Stimulated activated naive CD8-positive, alpha-beta T cell treated with anti-CD3 and anti-CD28 coated beads, Interleukin-15, amount 100 ng/mL, for 72 hours (primary cell): ENCODE data around the gene ROBO1.

Experiments used
- ATAC-seq: fragments of 150-1000 bp; cut with Tn5 transposase; 2 replicates; pipeline ENCODE4 v1.10.0; 2021; ENCODE audit warnings: mild to moderate bottlenecking, moderate library complexity
- DNase-seq, 2 donors: peaks; one replicate each; pipeline ENCODE4 v3.0.0; 2021 to 2022
- H3K27ac Mint-ChIP-seq, 2 donors: one replicate each; pipeline ENCODE4 v1.8.0; 2022; ENCODE audit warnings: mild to moderate bottlenecking in 2 of 2, mixed read lengths in 2 of 2, moderate library complexity in 2 of 2
- H3K27me3 Mint-ChIP-seq: one replicate; pipeline ENCODE4 v1.8.0; 2022; ENCODE audit warnings: mixed read lengths
- H3K4me1 Mint-ChIP-seq: one replicate; pipeline ENCODE4 v1.8.0; 2022; ENCODE audit warnings: mild to moderate bottlenecking, mixed read lengths
- H3K4me3 Mint-ChIP-seq, 2 donors: one replicate each; pipeline ENCODE4 v1.8.0; 2022; ENCODE audit warnings: mild to moderate bottlenecking in 2 of 2, mixed read lengths in 2 of 2, moderate library complexity in 1 of 2
- H3K9me3 Mint-ChIP-seq, 2 donors: one replicate each; pipeline ENCODE4 v1.8.0; 2022; ENCODE audit warnings: mixed read lengths in 2 of 2

ROBO1 gene

DNA sequence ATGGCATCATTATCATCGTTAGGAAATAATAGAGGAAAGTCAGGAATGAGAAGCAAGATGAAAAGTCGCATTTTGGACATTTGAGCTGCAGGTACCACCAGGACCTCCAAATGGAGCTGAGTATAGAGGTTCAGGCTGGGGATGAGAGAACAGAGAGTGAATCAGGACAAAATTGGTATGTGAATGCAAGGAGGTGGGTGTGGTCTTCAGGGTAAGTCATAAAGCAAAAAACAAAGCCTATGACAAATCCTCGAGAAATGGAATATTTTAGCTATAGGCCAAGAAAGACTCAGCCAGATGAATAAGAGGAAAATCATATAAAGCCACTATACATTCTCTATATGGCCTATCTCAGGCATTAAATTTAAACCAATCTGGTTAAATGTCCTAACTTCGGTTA is 841.3 kb downstream of the ROBO1 start:
- Mint-ChIP-seq H3K27me3 (no peaks in the 10 kb centered on the region), H3K4me1 (no peaks in the 10 kb centered on the region), H3K9me3 (peaks cover 7 to 8% of the 10 kb centered on the region in 2 donors), H3K4me3 (no peak overlapping the region), H3K27ac (no peak overlapping the region)
- DNase-seq (no peak), ATAC-seq (no peak)

DNA sequence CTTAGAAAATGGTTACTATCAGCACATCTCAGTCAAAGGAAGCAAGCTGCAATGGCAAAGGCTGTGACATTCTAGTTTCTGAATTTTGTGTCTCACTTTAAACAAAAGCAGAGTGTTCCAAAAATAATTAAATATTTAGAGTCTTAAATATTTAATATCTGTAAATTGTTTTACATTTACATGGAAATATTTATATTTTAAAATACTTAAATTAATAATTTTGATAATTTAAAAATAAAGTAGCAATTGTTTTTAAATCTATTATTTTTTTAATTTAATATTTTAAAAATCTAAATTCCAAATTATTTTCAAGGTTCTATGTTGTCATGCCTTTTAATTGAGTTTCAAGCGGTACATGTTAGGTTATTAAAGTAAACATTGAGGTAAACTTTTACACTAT is 843.1 kb downstream of the ROBO1 start:
- no peaks in the 10 kb centered on the region for H3K4me1 Mint-ChIP-seq
- DNase-seq: no peak
- H3K27ac Mint-ChIP-seq: no peak overlapping the region
- no peak for ATAC-seq
- H3K4me3 Mint-ChIP-seq: no peak overlapping the region
- peaks cover 7 to 8% of the 10 kb centered on the region in 2 donors for H3K9me3 Mint-ChIP-seq
- H3K27me3 Mint-ChIP-seq: no peaks in the 10 kb centered on the region

DNA sequence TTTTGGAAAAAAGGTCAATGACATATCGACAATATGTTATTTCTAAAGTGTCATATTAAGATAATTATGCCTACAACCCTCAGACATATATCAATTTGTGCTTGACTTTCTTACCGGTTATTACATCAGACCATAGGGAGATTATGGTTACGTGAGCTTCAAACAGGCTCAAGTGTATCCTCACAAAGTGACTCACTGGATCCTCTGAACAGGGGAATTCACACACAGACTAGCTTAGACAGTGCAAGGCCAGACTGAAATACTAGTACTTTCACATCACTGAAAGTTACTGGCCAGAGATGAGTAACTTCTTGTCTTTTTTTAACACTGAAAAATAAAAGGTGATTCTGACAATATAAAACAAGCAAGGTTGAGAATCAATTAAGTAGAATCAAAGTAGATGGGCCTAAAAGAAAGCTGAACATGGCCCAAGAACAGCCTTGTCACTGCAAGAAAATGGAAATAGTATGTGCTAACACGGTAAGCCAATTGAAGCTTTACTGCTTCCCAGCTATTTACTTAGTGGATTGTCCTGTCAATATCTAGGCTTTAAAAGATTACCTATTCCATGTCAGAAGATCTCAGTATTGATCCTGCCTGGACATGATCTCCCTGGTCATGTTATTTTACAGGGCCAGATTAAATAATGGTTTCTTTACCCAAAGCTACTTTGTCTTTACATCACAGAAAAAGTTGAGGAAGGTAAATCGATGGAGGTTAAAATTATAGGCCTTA is 848.6 kb downstream of the ROBO1 start:
- Mint-ChIP-seq H3K4me1 (peaks cover 6% of the 10 kb centered on the region), H3K27me3 (no peaks in the 10 kb centered on the region), H3K9me3 (no peaks in the 10 kb centered on the region), H3K27ac (peak overlapping the region; percentile 87 to 94), H3K4me3 (peak overlapping the region in 1 of 2 donors; percentile 8)
- peak; percentile 99 for ATAC-seq
- DNase-seq: peak; percentile 5 to 9

DNA sequence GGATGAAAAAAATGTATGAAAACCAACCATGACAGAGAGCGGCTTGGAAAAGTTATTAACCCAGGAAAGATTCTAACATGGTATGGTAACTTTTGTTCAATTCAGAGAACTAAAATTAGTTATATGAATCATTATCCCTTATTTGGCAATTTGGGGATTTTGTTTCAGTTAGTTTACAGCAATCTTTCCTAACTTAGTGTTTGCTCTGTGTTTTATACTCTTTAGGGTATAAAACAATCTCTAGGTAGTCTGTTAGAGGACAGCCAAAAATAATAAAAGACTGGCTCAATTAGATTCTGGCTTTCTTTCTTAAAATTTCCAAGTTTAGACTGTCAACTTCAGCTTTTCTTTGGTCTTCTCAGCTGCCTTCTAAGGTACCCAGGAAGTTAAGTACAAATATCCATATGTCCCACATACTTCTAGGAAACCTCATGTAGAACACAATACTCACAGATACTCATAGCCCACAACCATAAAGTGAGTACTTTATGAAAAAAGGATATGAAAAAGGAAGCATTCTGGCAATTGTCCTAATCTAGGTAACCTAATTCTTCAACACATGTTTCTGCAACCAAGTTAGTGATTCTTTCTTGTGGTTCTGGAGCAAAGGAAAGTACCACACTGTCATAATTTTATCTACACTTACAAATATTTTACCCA is 849.3 kb downstream of the ROBO1 start:
- Mint-ChIP-seq H3K4me1 (peaks cover 6% of the 10 kb centered on the region), H3K9me3 (no peaks in the 10 kb centered on the region), H3K27ac (peak overlapping the region; percentile 87 to 94), H3K27me3 (no peaks in the 10 kb centered on the region), H3K4me3 (peak overlapping the region in 1 of 2 donors; percentile 8)
- DNase-seq: no peak
- ATAC-seq: peak; percentile 61

DNA sequence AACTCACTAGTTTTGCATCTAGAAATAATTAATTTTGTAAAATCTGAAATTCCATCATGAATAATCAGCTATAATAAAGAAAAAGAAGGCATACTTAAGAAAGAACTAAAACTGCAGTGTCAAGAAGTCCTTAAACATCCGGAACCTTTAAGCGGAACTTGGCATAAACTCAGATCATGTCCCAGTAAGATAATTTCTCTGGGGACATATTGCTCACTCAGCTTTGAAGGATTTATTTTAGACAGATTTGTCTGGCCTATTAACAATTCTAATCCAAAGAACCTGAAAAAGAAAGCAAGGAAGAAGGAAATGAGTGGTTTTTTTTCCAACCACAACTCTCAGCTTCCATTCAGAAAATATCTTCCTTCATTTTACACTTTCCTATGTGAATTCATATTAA is 850.3 kb downstream of the ROBO1 start:
- Mint-ChIP-seq H3K4me1 (peaks cover 6% of the 10 kb centered on the region), H3K27ac (no peak overlapping the region), H3K9me3 (no peaks in the 10 kb centered on the region), H3K4me3 (no peak overlapping the region), H3K27me3 (no peaks in the 10 kb centered on the region)
- DNase-seq (no peak), ATAC-seq (no peak)

DNA sequence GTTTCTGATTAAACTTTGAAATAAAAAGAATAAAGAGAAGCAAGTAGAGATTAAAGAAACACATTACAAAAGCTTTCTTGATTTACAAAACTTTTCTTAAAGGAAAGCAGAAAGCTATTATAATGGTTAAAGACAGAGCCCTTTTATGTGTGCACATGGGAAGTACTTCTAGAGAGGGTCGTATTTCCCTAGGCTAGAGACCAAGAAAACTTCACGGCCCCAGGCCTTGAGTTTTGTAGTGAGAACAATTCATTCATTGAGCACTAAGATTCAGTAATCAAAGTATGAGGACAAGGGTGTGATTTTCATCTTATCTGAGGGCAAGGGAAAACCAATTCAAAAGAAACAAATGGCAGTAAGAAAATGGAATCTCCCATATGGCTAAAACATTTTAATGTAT is 854.1 kb downstream of the ROBO1 start:
- no peak for ATAC-seq
- H3K27ac Mint-ChIP-seq: no peak overlapping the region
- no peaks in the 10 kb centered on the region for H3K27me3 Mint-ChIP-seq
- H3K9me3 Mint-ChIP-seq: no peaks in the 10 kb centered on the region
- DNase-seq: no peak
- H3K4me3 Mint-ChIP-seq: no peak overlapping the region
- no peaks in the 10 kb centered on the region for H3K4me1 Mint-ChIP-seq

DNA sequence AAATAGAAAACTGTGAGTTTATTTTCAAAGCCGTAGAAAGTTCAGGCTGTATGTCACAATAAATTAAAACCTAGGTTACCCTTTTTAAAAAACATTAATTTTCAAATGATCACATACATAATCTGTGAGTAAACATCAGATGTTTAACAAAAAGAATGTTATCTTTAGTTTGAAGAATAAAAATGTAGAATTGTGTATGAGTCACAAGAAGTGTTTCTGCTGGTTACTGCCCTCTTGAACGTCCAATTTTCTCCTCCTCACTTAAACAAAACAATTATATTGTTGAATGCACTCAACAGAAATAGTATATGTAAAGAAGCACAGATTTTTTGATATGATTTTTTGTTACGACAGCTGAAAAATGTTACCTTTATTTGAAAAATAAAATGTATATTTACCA is 855.1 kb downstream of the ROBO1 start:
- ATAC-seq: no peak
- DNase-seq: no peak

DNA sequence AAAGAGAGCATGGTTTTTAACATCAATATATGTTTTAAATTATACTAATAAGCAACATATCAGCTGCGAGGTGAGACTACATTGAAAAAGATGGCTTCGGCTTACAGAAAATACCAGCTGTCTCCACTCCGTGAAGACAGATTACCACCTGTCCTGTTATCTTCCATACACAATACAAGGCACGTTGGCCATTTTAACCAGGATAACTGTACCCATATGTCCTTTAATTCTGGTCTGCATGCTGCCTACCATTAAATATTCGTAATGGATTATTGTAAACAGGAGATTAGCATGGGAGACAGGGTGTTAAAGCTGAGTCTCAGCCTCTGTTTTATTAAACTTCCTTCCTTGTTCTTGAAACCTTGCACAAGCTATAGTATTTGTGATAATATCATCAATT is 855.5 kb downstream of the ROBO1 start:
- ATAC-seq (no peak), DNase-seq (no peak)
- Mint-ChIP-seq H3K27me3 (no peaks in the 10 kb centered on the region), H3K4me1 (peaks cover 1% of the 10 kb centered on the region), H3K9me3 (no peaks in the 10 kb centered on the region), H3K27ac (no peak overlapping the region), H3K4me3 (no peak overlapping the region)

More for the DNA sequence above, 855.1 kb downstream of the ROBO1 start:
- Mint-ChIP-seq H3K4me3 (no peak overlapping the region), H3K27me3 (no peaks in the 10 kb centered on the region), H3K4me1 (no peaks in the 10 kb centered on the region), H3K9me3 (no peaks in the 10 kb centered on the region), H3K27ac (no peak overlapping the region)

DNA sequence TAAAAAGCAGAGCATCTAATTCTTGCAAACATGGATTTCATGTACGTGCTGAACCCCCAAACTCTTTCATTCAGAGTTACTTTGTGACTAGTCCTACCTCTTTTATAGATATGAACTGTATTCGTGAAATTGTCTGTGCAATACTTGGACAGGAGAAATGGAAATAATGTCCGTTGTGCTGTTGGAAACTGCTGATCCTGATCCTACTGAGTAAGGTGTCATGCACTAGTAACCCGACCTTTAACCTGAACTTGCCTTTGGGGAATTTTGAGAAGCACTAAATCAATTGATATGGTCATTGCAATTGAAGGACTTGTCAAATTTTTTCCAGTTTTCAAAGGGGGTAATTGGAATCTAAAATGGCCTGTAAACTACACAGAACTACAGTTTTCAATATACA is 856.4 kb downstream of the ROBO1 start:
- H3K27ac Mint-ChIP-seq: no peak overlapping the region
- ATAC-seq: no peak
- no peak overlapping the region for H3K4me3 Mint-ChIP-seq
- H3K27me3 Mint-ChIP-seq: no peaks in the 10 kb centered on the region
- DNase-seq: no peak
- peaks cover 6% of the 10 kb centered on the region for H3K4me1 Mint-ChIP-seq
- no peaks in the 10 kb centered on the region for H3K9me3 Mint-ChIP-seq

DNA sequence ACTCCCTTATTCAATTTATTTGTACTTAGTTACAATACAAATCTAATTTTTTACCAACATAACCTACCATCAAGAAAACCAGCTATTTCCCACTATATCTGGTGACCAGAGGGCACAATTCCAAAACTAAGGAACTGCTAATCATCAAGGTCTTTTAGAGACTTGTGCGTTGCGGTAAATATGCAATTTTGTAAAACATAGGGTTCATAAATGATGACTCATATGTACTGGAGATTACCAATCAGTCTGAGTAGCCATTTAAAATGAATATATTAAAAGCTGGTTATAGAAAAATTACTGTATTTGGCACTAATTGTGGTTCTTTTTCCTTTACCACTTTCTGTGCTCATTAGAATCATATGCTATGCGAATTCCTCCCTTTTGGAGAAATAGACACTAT is 859.6 kb downstream of the ROBO1 start:
- Mint-ChIP-seq H3K9me3 (no peaks in the 10 kb centered on the region), H3K4me3 (no peak overlapping the region), H3K27ac (no peak overlapping the region), H3K27me3 (no peaks in the 10 kb centered on the region), H3K4me1 (peaks cover 6% of the 10 kb centered on the region)
- DNase-seq: no peak
- ATAC-seq: no peak

DNA sequence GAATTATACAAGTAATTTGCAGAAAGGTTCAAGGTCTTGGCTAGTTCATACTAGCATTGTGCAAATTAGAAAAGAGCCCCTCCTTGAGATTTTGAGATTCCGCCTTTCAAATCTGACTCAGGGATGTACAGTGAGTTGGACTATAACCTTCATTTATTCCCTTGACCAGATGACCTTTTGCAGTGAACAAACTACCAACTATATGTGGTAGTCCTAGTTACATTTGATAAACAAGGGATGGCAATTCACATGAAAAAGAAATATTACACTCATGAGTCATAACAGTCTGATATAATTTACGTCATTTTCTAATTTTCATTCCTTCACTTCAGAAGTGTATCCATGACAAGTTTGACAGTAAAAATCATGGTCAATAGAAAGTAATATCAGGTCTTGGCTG is 860.4 kb downstream of the ROBO1 start:
- H3K4me3 Mint-ChIP-seq: no peak overlapping the region
- no peak for ATAC-seq
- peaks cover 6% of the 10 kb centered on the region for H3K4me1 Mint-ChIP-seq
- no peaks in the 10 kb centered on the region for H3K27me3 Mint-ChIP-seq
- no peak for DNase-seq
- no peak overlapping the region for H3K27ac Mint-ChIP-seq
- H3K9me3 Mint-ChIP-seq: no peaks in the 10 kb centered on the region

DNA sequence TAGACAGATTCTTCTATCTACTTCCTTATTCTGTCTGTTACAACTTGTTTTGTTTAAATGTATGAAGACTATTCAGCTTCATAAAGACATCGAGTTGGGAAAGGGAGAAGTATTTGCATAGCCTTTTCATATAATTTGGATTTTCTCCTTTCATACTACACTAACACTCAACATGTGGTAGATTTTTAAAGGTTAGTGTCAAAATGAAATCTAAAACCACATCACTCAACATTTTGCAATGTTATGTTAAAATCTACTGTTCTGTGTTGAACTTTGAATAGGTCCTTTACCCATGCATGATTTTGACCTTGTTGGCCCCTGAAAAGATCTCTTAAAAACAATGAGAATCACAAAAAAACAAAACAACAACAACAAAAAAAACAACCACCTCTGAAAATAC is 860.9 kb downstream of the ROBO1 start:
- Mint-ChIP-seq H3K4me1 (peaks cover 6% of the 10 kb centered on the region), H3K4me3 (no peak overlapping the region), H3K27me3 (no peaks in the 10 kb centered on the region), H3K9me3 (no peaks in the 10 kb centered on the region), H3K27ac (no peak overlapping the region)
- ATAC-seq (no peak), DNase-seq (no peak)

DNA sequence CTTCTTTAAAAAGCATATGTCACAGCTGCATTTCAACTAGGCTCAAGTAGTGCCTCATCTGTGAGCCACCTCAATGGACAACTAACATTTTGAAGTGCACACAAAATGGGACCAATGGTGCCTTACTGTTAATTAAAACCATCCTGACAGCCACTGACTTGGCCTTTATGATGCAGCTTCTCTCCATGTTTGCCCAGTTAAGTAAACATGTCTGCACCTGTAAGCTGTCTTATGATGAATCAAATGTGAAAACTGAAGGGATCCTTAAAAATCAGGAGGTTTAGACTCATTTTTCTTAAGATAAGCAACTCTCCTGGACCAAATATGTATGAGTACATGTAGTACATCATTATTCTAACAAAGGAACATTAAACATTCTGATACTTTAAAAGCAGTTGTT is 861.6 kb downstream of the ROBO1 start:
- no peak for DNase-seq
- Mint-ChIP-seq H3K4me1 (peaks cover 6% of the 10 kb centered on the region), H3K27ac (no peak overlapping the region), H3K9me3 (no peaks in the 10 kb centered on the region), H3K4me3 (no peak overlapping the region), H3K27me3 (no peaks in the 10 kb centered on the region)
- no peak for ATAC-seq

DNA sequence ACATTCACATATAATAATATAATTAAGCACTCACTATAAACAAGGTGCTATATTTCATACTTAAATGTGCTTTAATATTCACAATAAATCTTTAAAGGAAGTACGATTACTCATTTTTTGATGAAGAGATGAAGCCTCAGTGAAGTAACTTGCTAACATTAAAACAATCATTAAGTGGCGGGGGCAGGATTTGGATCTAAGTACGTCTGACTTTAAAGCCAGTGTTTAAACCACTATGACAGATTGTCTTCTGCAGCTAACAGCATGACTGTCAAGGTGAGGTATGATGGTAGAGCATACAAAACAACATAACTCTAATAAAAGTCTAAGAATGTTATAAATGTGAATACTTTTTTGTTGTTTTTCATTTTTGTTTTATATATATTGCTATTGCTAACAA is 862.1 kb downstream of the ROBO1 start:
- Mint-ChIP-seq H3K9me3 (no peaks in the 10 kb centered on the region), H3K4me3 (no peak overlapping the region), H3K27ac (no peak overlapping the region), H3K4me1 (peaks cover 6% of the 10 kb centered on the region), H3K27me3 (no peaks in the 10 kb centered on the region)
- ATAC-seq (no peak), DNase-seq (no peak)

DNA sequence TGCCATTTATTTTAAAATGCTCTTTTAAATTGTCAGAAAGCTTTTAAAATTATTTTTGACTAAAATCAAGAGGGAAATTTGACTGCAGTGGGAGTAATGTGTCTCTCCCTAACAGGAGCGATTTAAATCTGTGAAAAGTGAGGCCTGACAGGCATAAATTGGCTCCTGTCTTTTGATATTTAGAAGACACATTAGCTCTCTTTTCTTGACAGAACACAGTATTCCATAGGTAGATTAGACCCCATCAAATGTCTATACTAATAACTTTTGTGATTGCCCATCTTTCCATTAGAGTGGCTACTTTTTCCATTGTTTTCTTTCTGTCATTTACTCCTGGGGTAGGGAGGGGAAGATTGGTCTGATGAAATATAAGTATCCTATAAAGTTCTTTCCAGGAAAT is 866.3 kb downstream of the ROBO1 start:
- Mint-ChIP-seq H3K4me3 (no peak overlapping the region), H3K27me3 (no peaks in the 10 kb centered on the region), H3K9me3 (peaks cover 0 to 6% of the 10 kb centered on the region in 2 donors), H3K27ac (no peak overlapping the region), H3K4me1 (no peaks in the 10 kb centered on the region)
- no peak for ATAC-seq
- no peak for DNase-seq

DNA sequence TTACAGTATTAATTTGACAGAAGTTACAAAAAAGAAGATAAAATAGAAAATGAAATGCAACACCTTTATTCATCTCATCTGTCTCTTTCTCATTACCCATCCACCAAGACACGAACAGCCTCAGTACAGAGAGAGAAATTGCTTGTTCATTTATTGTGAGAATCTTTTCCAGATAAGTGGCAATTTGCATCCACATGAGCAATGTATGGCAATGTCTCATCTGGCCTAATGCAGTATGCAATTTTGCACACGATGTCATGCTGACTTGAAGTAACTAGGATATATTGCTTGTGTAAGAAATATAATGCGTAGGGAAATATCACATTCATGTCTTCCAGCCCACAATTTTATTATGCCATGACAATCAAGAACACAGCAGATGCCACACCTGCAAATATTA is 866.9 kb downstream of the ROBO1 start:
- Mint-ChIP-seq H3K4me3 (no peak overlapping the region), H3K4me1 (no peaks in the 10 kb centered on the region)

DNA sequence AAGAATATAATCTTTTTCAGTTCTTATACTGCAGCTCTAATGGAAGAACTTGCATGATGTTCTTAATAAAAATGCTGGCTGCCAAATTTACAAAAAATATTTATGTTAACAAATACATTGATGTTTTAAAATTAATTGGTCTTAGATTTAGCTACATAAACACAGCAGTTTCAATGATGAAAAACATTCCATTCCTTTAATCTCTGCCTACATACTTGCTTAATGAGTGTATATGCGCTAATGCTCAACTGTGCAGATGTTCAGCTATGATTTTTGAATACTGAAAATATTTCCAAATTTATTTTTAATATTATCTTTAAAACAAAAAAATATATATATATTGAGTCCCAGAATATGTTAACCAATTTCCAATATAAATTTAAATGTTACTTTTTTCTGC is 867.4 kb downstream of the ROBO1 start:
- H3K4me3 Mint-ChIP-seq: no peak overlapping the region
- H3K27me3 Mint-ChIP-seq: no peaks in the 10 kb centered on the region
- DNase-seq (no peak), ATAC-seq (no peak)
- no peaks in the 10 kb centered on the region for H3K4me1 Mint-ChIP-seq
- H3K27ac Mint-ChIP-seq: no peak overlapping the region
- H3K9me3 Mint-ChIP-seq: peaks cover 0 to 12% of the 10 kb centered on the region in 2 donors

More for the DNA sequence above, 866.9 kb downstream of the ROBO1 start:
- Mint-ChIP-seq H3K27ac (no peak overlapping the region), H3K27me3 (no peaks in the 10 kb centered on the region), H3K9me3 (peaks cover 0 to 12% of the 10 kb centered on the region in 2 donors)
- no peak for DNase-seq
- ATAC-seq: no peak
